ENCODE results near the gene LANCL3. TPM values are rescaled to one million over a fixed set of nuclear protein-coding genes. Genes with fewer than 3 reads are reported as not detected.

LANCL3 gene
- total and polyA plus RNA-seq, 5 experiments from 2014 or later, result 0.03 to 0.09 TPM; not detected in 3

GRCh38 chrX:37692918-37693317 lies 121.5 kb downstream of the LANCL3 start:
- Mint-ChIP-seq H3K36me3 (no peaks in the 10 kb centered on the region), H3K4me1 (no peaks in the 10 kb centered on the region), H3K9me3 (no peaks in the 10 kb centered on the region), H3K4me3 (no peak overlapping the region), H3K27me3 (no peaks in the 10 kb centered on the region), H3K27ac (no peak overlapping the region)
- POLR2A ChIA-PET, result no interaction called here
- DNase-seq (no peak), ATAC-seq (no peak)

GRCh38 chrX:37697169-37697760 lies 125.8 kb downstream of the LANCL3 start:
- H3K27ac Mint-ChIP-seq, result no peak overlapping the region
- DNase-seq (no peak), ATAC-seq (no peak)
- no peaks in the 10 kb centered on the region for H3K36me3 Mint-ChIP-seq
- no peak overlapping the region for H3K4me3 Mint-ChIP-seq
- H3K4me1 Mint-ChIP-seq, result no peaks in the 10 kb centered on the region
- no peaks in the 10 kb centered on the region for H3K9me3 Mint-ChIP-seq
- POLR2A ChIA-PET, result no interaction called here
- no peaks in the 10 kb centered on the region for H3K27me3 Mint-ChIP-seq

- ATAC-seq (no peak), DNase-seq (no peak)
- H3K4me1 Mint-ChIP-seq, result no peaks in the 10 kb centered on the region
- POLR2A ChIA-PET, result no interaction called here
- no peaks in the 10 kb centered on the region for H3K27me3 Mint-ChIP-seq
- no peak overlapping the region for H3K4me3 Mint-ChIP-seq
- H3K9me3 Mint-ChIP-seq, result peaks cover 0 to 4% (median 0%) of the 10 kb centered on the region in 9 donors
- H3K27ac Mint-ChIP-seq, result no peak overlapping the region
- H3K36me3 Mint-ChIP-seq, result peaks cover 0 to 3% (median 0%) of the 10 kb centered on the region in 3 donors
These were observed 130.1 kb downstream of the LANCL3 start for GRCh38 chrX:37701588-37701987.

GRCh38 chrX:37711991-37712390 lies 140.5 kb downstream of the LANCL3 start:
- Mint-ChIP-seq H3K4me1 (no peaks in the 10 kb centered on the region), H3K9me3 (peaks cover 0 to 8% (median 0%) of the 10 kb centered on the region in 9 donors), H3K4me3 (no peak overlapping the region), H3K27ac (no peak overlapping the region), H3K36me3 (no peaks in the 10 kb centered on the region), H3K27me3 (peaks cover 0 to 4% (median 0%) of the 10 kb centered on the region in 5 donors)
- no peak for DNase-seq
- POLR2A ChIA-PET, result no interaction called here
- ATAC-seq, result no peak

- Mint-ChIP-seq H3K4me3 (no peak overlapping the region), H3K9me3 (peaks cover 0 to 8% (median 0%) of the 10 kb centered on the region in 9 donors), H3K27me3 (peaks cover 0 to 4% (median 0%) of the 10 kb centered on the region in 5 donors), H3K4me1 (no peaks in the 10 kb centered on the region), H3K36me3 (no peaks in the 10 kb centered on the region), H3K27ac (no peak overlapping the region)
- no peak for DNase-seq
- ATAC-seq, result no peak
- POLR2A ChIA-PET, result no interaction called here
These were observed 141.0 kb downstream of the LANCL3 start for GRCh38 chrX:37712458-37712857.

GRCh38 chrX:37714479-37714878 lies 143.0 kb downstream of the LANCL3 start:
- POLR2A ChIA-PET, result no interaction called here
- Mint-ChIP-seq H3K4me3 (no peak overlapping the region), H3K9me3 (peaks cover 0 to 14% (median 3%) of the 10 kb centered on the region in 9 donors), H3K27me3 (peaks cover 0 to 4% (median 0%) of the 10 kb centered on the region in 5 donors), H3K36me3 (peaks cover 0 to 5% (median 0%) of the 10 kb centered on the region in 3 donors), H3K27ac (no peak overlapping the region), H3K4me1 (no peaks in the 10 kb centered on the region)
- DNase-seq, result no peak
- no peak for ATAC-seq

- POLR2A ChIA-PET, result no interaction called here
- ATAC-seq (no peak), DNase-seq (no peak)
- Mint-ChIP-seq H3K27ac (no peak overlapping the region), H3K4me3 (no peak overlapping the region), H3K27me3 (peaks cover 0 to 4% (median 0%) of the 10 kb centered on the region in 5 donors), H3K9me3 (peaks cover 0 to 14% (median 3%) of the 10 kb centered on the region in 9 donors), H3K36me3 (peaks cover 0 to 5% (median 0%) of the 10 kb centered on the region in 3 donors), H3K4me1 (no peaks in the 10 kb centered on the region)
These were observed 145.1 kb downstream of the LANCL3 start for GRCh38 chrX:37716602-37717001.

- H3K36me3 Mint-ChIP-seq, result peaks cover 0 to 5% (median 0%) of the 10 kb centered on the region in 3 donors
- H3K27me3 Mint-ChIP-seq, result peaks cover 0 to 9% (median 1%) of the 10 kb centered on the region in 5 donors
- H3K4me1 Mint-ChIP-seq, result no peaks in the 10 kb centered on the region
- ATAC-seq, result no peak
- H3K27ac Mint-ChIP-seq, result no peak overlapping the region
- POLR2A ChIA-PET, result no interaction called here
- H3K9me3 Mint-ChIP-seq, result peaks cover 0 to 14% (median 3%) of the 10 kb centered on the region in 9 donors
- DNase-seq, result no peak
- H3K4me3 Mint-ChIP-seq, result no peak overlapping the region
These were observed 146.2 kb downstream of the LANCL3 start for GRCh38 chrX:37717708-37718107.

- Mint-ChIP-seq H3K4me1 (no peaks in the 10 kb centered on the region), H3K27ac (no peak overlapping the region), H3K4me3 (no peak overlapping the region), H3K36me3 (peaks cover 0 to 5% (median 0%) of the 10 kb centered on the region in 3 donors), H3K9me3 (peaks cover 0 to 14% (median 5%) of the 10 kb centered on the region in 9 donors), H3K27me3 (peaks cover 0 to 5% (median 2%) of the 10 kb centered on the region in 5 donors)
- POLR2A ChIA-PET, result no interaction called here
- no peak for ATAC-seq
- DNase-seq, result no peak
These were observed 151.1 kb downstream of the LANCL3 start for GRCh38 chrX:37722595-37722994.

GRCh38 chrX:37726346-37726745 lies 154.9 kb downstream of the LANCL3 start:
- no peak for ATAC-seq
- no peak for DNase-seq
- peaks cover 0 to 9% (median 2%) of the 10 kb centered on the region in 5 donors for H3K27me3 Mint-ChIP-seq
- H3K4me3 Mint-ChIP-seq, result no peak overlapping the region
- peaks cover 0 to 3% (median 0%) of the 10 kb centered on the region in 9 donors for H3K9me3 Mint-ChIP-seq
- H3K27ac Mint-ChIP-seq, result no peak overlapping the region
- POLR2A ChIA-PET, result no interaction called here
- no peaks in the 10 kb centered on the region for H3K36me3 Mint-ChIP-seq
- no peaks in the 10 kb centered on the region for H3K4me1 Mint-ChIP-seq

Other genes starting within 250 kb of the LANCL3 start
- not detected for gene PRRG1, start 222.3 kb upstream of the LANCL3 start, total RNA-seq
- gene PRRG1, start 222.3 kb upstream of the LANCL3 start, polyA plus RNA-seq, result not detected
- not detected for gene XK, start 114.1 kb downstream of the LANCL3 start, total RNA-seq
- not detected for gene XK, start 114.1 kb downstream of the LANCL3 start, polyA plus RNA-seq
- 1 to 10 TPM; 4.5 to 5.6 TPM for gene CYBB, start 208.4 kb downstream of the LANCL3 start, total RNA-seq
- gene CYBB, start 208.4 kb downstream of the LANCL3 start, polyA plus RNA-seq, result under 1 TPM; 0.13 to 0.51 (median 0.47) TPM

Measured in naive thymus-derived CD8-positive, alpha-beta T cell (primary cell).